OCI-LY7 (cell line): Measurements from ENCODE around the gene G6PC3. TPM values are rescaled to one million over a fixed set of nuclear protein-coding genes. Genes with fewer than 3 reads are reported as not detected.
A peak's percentile ranks its signal among the peaks of the same experiment; 100 is the strongest.

ENCODE experiments used
- BruUV-seq: library from RNA; stranded (reverse); fragments of 400-500 nt; replicated peaks from 2 replicates; lab custom pipeline; 2021; lab: Mats Ljungman, UMichigan
- CTCF ChIA-PET: fragments of 300-600 bp; sonication (Branson Sonifier 250); formaldehyde crosslinking; loops from one replicate; lab custom pipeline; 2022; ENCODE audit warnings: antibody characterized with exemption; ENCODE audit not compliant: unreplicated experiment; lab: Charles Lee
- POLR2A ChIA-PET: fragments of 300-600 bp; sonication (Branson Sonifier 250); formaldehyde crosslinking; loops from one replicate; lab custom pipeline; 2022; ENCODE audit warnings: antibody characterized with exemption; lab: Charles Lee
- DNase-seq: peaks from one replicate; pipeline ENCODE4 v3.0.0-alpha.2; 2015; ENCODE audit warnings: low spot score
- H2AFZ ChIP-seq: fragments of 200-600 bp; sonication (generic), shearing (Covaris generic); 2 replicates; pipeline ENCODE4 v1.6.1; 2014; ENCODE audit warnings: mild to moderate bottlenecking, antibody characterized with exemption, low read length, moderate library complexity
- H3K27ac ChIP-seq: fragments of 200-600 bp; sonication (generic); 2 replicates; pipeline ENCODE4 v1.5.1; 2014; ENCODE audit warnings: mixed run types, low read depth, mild to moderate bottlenecking, moderate library complexity, low read length, inconsistent platforms; ENCODE audit not compliant: poor library complexity, severe bottlenecking
- H3K36me3 ChIP-seq: fragments of 200-600 bp; sonication (generic); 2 replicates; pipeline ENCODE4 v1.6.1; 2014; ENCODE audit warnings: mild to moderate bottlenecking, antibody characterized with exemption, low read length, moderate library complexity, mixed read lengths; ENCODE audit not compliant: insufficient read depth
- H3K4me1 ChIP-seq: fragments of 200-600 bp; sonication (generic); 2 replicates; pipeline ENCODE4 v1.5.1; 2014; ENCODE audit warnings: mild to moderate bottlenecking, low read length; ENCODE audit not compliant: insufficient read depth, poor library complexity, severe bottlenecking
- H3K4me2 ChIP-seq: fragments of 200-600 bp; sonication (generic); 2 replicates; pipeline ENCODE4 v1.6.1; 2014; ENCODE audit warnings: mild to moderate bottlenecking, low read length
- H3K4me3 ChIP-seq: fragments of 200-600 bp; sonication (generic); 2 replicates; pipeline ENCODE4 v1.5.1; 2014; ENCODE audit warnings: mild to moderate bottlenecking, low read depth, low read length; ENCODE audit not compliant: poor library complexity, severe bottlenecking
- H3K79me2 ChIP-seq: fragments of 200-600 bp; sonication (generic); 2 replicates; pipeline ENCODE4 v1.6.1; 2016; ENCODE audit warnings: low read depth, mild to moderate bottlenecking, low read length, moderate library complexity, mixed read lengths; ENCODE audit not compliant: insufficient read depth
- H3K9me2 ChIP-seq: fragments of 200-600 bp; sonication (generic); 2 replicates; pipeline ENCODE4 v1.6.1; 2016; ENCODE audit warnings: mild to moderate bottlenecking, low read length, mixed read lengths; ENCODE audit not compliant: insufficient read depth
- H3K9me3 ChIP-seq: fragments of 200-600 bp; sonication (generic); 2 replicates; pipeline ENCODE4 v1.6.1; 2014; ENCODE audit warnings: mild to moderate bottlenecking, mixed run types, low read length, mixed read lengths
- H4K20me1 ChIP-seq: fragments of 200-600 bp; sonication (generic); 2 replicates; pipeline ENCODE4 v1.6.1; 2014; ENCODE audit warnings: mild to moderate bottlenecking, antibody characterized with exemption, low read length, moderate library complexity, mixed read lengths; ENCODE audit not compliant: insufficient read depth
- CTCF ChIP-seq: fragments of 200-600 bp; sonication (generic); conservative IDR thresholded peaks from 2 replicates; pipeline ENCODE4 v1.5.1; 2014; ENCODE audit warnings: mild to moderate bottlenecking, antibody characterized with exemption, low read length, moderate library complexity, mixed read lengths
- EZH2phosphoT487 ChIP-seq: fragments of 200-600 bp; sonication (generic); IDR thresholded peaks from 2 replicates; pipeline ENCODE4 v1.6.1; 2018; ENCODE audit warnings: low read depth, borderline replicate concordance, mild to moderate bottlenecking, mixed run types, antibody characterized with exemption, low read length, moderate library complexity, mixed read lengths
- intact Hi-C: fragments of 100-400 bp; cut with micrococcal nuclease; formaldehyde crosslinking; loops from one replicate; pipeline ENCODE4 v1.10.0; 2022; ENCODE audit not compliant: unreplicated experiment
- total RNA-seq, 2 experiments: library from RNA; depleted of rRNA in 1 of 2; stranded (reverse); fragments of >200 nt in 1 of 2; shearing (Covaris generic) in 1 of 2; gene quantifications; 2 replicates each; pipeline ENCODE4 v1.2.3, GENCODE V29; 2014 to 2022

G6PC3 gene
- total RNA-seq, 2 experiments from 2014 or later, result 20.6 to 46.1 TPM

GRCh38 chr17:44069974-44070454 is 521 bp upstream of the G6PC3 start:
- H3K4me3 ChIP-seq, result peak overlapping the region; percentile 76
- TSS peak; percentile 85 for BruUV-seq

GRCh38 chr17:44071198-44071520 is 624 bp downstream of the G6PC3 start:
- peaks cover 31% of the 10 kb centered on the region for H3K4me1 ChIP-seq
- H3K27ac ChIP-seq, result peak overlapping the region; percentile 67
- H3K9me2 ChIP-seq, result no peaks in the 10 kb centered on the region
- H4K20me1 ChIP-seq, result no peaks in the 10 kb centered on the region
- TF ChIP-seq EZH2phosphoT487 (no peak), CTCF (no peak)
- intact Hi-C loops, result loop anchor here (2.0 to 10.0 kb wide), 5 partner anchors 51 to 276 kb away; partner anchors contain the start of genes GRN, HDAC5, SLC25A39 and TMUB2
- H2AFZ ChIP-seq, result peak overlapping the region; percentile 64
- CTCF ChIA-PET, result no interaction called here
- H3K9me3 ChIP-seq, result no peaks in the 10 kb centered on the region
- H3K4me2 ChIP-seq, result peak overlapping the region; percentile 88
- BruUV-seq, result TSS peak; percentile 78
- DNase-seq, result no peak
- peaks cover 12% of the 10 kb centered on the region for H3K79me2 ChIP-seq
- POLR2A ChIA-PET, result no interaction called here
- H3K4me3 ChIP-seq, result peak overlapping the region; percentile 76
- peaks cover 14% of the 10 kb centered on the region for H3K36me3 ChIP-seq

More at GRCh38 chr17:44069974-44070454, 521 bp upstream of the G6PC3 start:
- H3K27ac ChIP-seq, result peak overlapping the region; percentile 67
- H3K36me3 ChIP-seq, result peaks cover 5% of the 10 kb centered on the region
- H3K79me2 ChIP-seq, result peaks cover 23% of the 10 kb centered on the region
- no peak for TF ChIP-seq CTCF
- no peak for TF ChIP-seq EZH2phosphoT487
- CTCF ChIA-PET, result no interaction called here
- peak; percentile 12 for DNase-seq
- no peaks in the 10 kb centered on the region for H4K20me1 ChIP-seq
- H3K4me1 ChIP-seq, result peaks cover 36% of the 10 kb centered on the region
- H2AFZ ChIP-seq, result peak overlapping the region; percentile 64
- H3K4me2 ChIP-seq, result peak overlapping the region; percentile 88
- intact Hi-C loops, result loop anchor here (2.0 to 10.0 kb wide), 5 partner anchors 52 to 277 kb away; partner anchors contain the start of genes GRN, HDAC5, SLC25A39 and TMUB2
- no peaks in the 10 kb centered on the region for H3K9me2 ChIP-seq
- POLR2A ChIA-PET, result interaction anchor here (0.6 to 0.9 kb wide), 8 partner anchors 10 to 885 kb away, joined by 3 to 8 read pairs (median 4); no protein-coding TSS in a partner anchor
- H3K9me3 ChIP-seq, result no peaks in the 10 kb centered on the region

GRCh38 chr17:44071772-44072171 is 1.2 kb downstream of the G6PC3 start:
- POLR2A ChIA-PET, result no interaction called here
- peak overlapping the region; percentile 76 for H3K4me3 ChIP-seq

More at GRCh38 chr17:44071772-44072171, 1.2 kb downstream of the G6PC3 start:
- TF ChIP-seq EZH2phosphoT487 (no peak), CTCF (no peak)
- H3K36me3 ChIP-seq, result peaks cover 20% of the 10 kb centered on the region
- peak overlapping the region; percentile 88 for H3K4me2 ChIP-seq
- CTCF ChIA-PET, result no interaction called here
- BruUV-seq, result no TSS peak
- no peak for DNase-seq
- H3K9me2 ChIP-seq, result no peaks in the 10 kb centered on the region
- no peak overlapping the region for H2AFZ ChIP-seq
- peaks cover 11% of the 10 kb centered on the region for H3K79me2 ChIP-seq
- no peaks in the 10 kb centered on the region for H4K20me1 ChIP-seq
- peaks cover 31% of the 10 kb centered on the region for H3K4me1 ChIP-seq
- H3K9me3 ChIP-seq, result no peaks in the 10 kb centered on the region
- peak overlapping the region; percentile 67 for H3K27ac ChIP-seq
- intact Hi-C loops, result loop anchor here (2.0 to 10.0 kb wide), 5 partner anchors 51 to 276 kb away; partner anchors contain the start of genes GRN, HDAC5, SLC25A39 and TMUB2
